K562 (cell line): ENCODE measurements around the gene ARHGAP26. TPM values are rescaled to one million over a fixed set of nuclear protein-coding genes. Genes with fewer than 3 reads are reported as not detected.

Experiments used
- ARID1B ChIP-seq: fragments of 450-650 bp; IDR thresholded peaks from 2 replicates; pipeline ENCODE4 v1.6.1; 2016; ENCODE audit warnings: antibody characterized with exemption, mild to moderate bottlenecking, inconsistent platforms
- DMBX1 ChIP-seq: fragments of 250-450 bp; sonication (Bioruptor Pico); IDR thresholded peaks from 2 replicates; pipeline ENCODE4 v1.8.0; 2022; ENCODE audit warnings: inconsistent platforms, mild to moderate bottlenecking, moderate library complexity, borderline replicate concordance
- ETS2 ChIP-seq: IDR thresholded peaks from 2 replicates; pipeline ENCODE4 v1.6.1; 2016; ENCODE audit warnings: borderline replicate concordance, missing genetic modification characterization, mild to moderate bottlenecking, moderate library complexity, missing compliant biosample characterization; ENCODE audit not compliant: poor library complexity, severe bottlenecking
- HNRNPH1 ChIP-seq: fragments of 200-400 bp; formaldehyde crosslinking; optimal IDR thresholded peaks from 2 replicates; pipeline ENCODE3; 2017; ENCODE audit warnings: low read depth, mild to moderate bottlenecking, low read length, moderate library complexity
- KAT2B ChIP-seq: IDR thresholded peaks from one replicate; pipeline ENCODE4 v1.6.1; 2012; ENCODE audit warnings: low read depth, mild to moderate bottlenecking, control low read depth, inconsistent platforms, low read length, moderate library complexity
- PTTG1 ChIP-seq: fragments of 450-650 bp; IDR thresholded peaks from 2 replicates; pipeline ENCODE4 v1.6.1; 2016; ENCODE audit warnings: low read depth, mild to moderate bottlenecking, missing genetic modification characterization, missing compliant biosample characterization
- PYGO2 ChIP-seq: fragments of 450-650 bp; IDR thresholded peaks from 2 replicates; pipeline ENCODE4 v1.6.1; 2016; ENCODE audit warnings: mild to moderate bottlenecking, missing genetic modification characterization, moderate library complexity, missing compliant biosample characterization
- RBFOX2 ChIP-seq: fragments of 200-400 bp; formaldehyde crosslinking; IDR thresholded peaks from 2 replicates; pipeline ENCODE4 v1.6.1; 2017; ENCODE audit warnings: low read depth, mild to moderate bottlenecking, low read length, moderate library complexity
- RBM22 ChIP-seq: fragments of 200-400 bp; formaldehyde crosslinking; IDR thresholded peaks from 2 replicates; pipeline ENCODE4 v1.6.1; 2018; ENCODE audit warnings: low read length, low read depth; ENCODE audit not compliant: poor library complexity, severe bottlenecking
- SMARCA4 ChIP-seq: fragments of 450-650 bp; IDR thresholded peaks from 2 replicates; pipeline ENCODE4 v1.6.1; 2016
- STAT5A ChIP-seq: IDR thresholded peaks from 2 replicates; pipeline ENCODE4 v1.6.1; 2012; ENCODE audit warnings: low read length, inconsistent platforms, borderline replicate concordance
- YBX1 ChIP-seq: fragments of 450-650 bp; IDR thresholded peaks from 2 replicates; pipeline ENCODE4 v1.7.1; 2016; ENCODE audit warnings: mild to moderate bottlenecking
- YY1 ChIP-seq, 3 experiments: IDR thresholded peaks; 2 replicates each; pipeline ENCODE4 v1.6.1; 2011; ENCODE audit warnings: low read length in 2 of 3, mild to moderate bottlenecking in 2 of 3, moderate library complexity in 2 of 3, borderline replicate concordance in 1 of 3, control low read depth in 1 of 3, low read depth in 1 of 3; ENCODE audit not compliant: insufficient read depth in 3 of 3, insufficient replicate concordance in 2 of 3, control insufficient read depth in 1 of 3, insufficient read length in 1 of 3; ENCODE audit errors: extremely low read depth in 1 of 3
- ZNF253 ChIP-seq: fragments of 250-450 bp; sonication (Bioruptor Pico); conservative IDR thresholded peaks from 2 replicates; pipeline ENCODE4 v1.6.1; 2021; ENCODE audit warnings: mild to moderate bottlenecking
- polyA plus RNA-seq, 8 experiments: library from polyadenylated mRNA; depleted of rRNA in 4 of 8; stranded (reverse) in 5 of 8; unstranded in 3 of 8; fragments of >200 nt; fragmentation: Nextera tagmentation in 2 of 8; fragmentation: Illumina TruSeq in 1 of 8; extraction: Ambion mirVana in 2 of 8; extraction: Trizol in 1 of 8; gene quantifications; 2 replicates each; pipeline versions ENCODE4 v1.2.1 to v1.2.3, GENCODE V29; 2011 to 2014; ENCODE audit warnings: inconsistent platforms in 1 of 8, missing spikeins in 1 of 8
- total RNA-seq, 7 experiments: library from RNA; depleted of rRNA in 6 of 7; stranded (reverse); fragments of >200 nt in 6 of 7; fragmentation: Illumina TruSeq in 2 of 7; extraction: Trizol in 2 of 7; gene quantifications; 2 replicates each; pipeline versions ENCODE4 v1.2.1 to v1.2.3, GENCODE V29; 2011 to 2021; ENCODE audit warnings: low replicate concordance in 1 of 7
- TF ChIP-seq, protein P1 (sequence below): sonication (generic); formaldehyde crosslinking; IDR thresholded peaks from 2 replicates; pipeline ENCODE4 v1.8.0; 2022; ENCODE audit warnings: missing genetic modification reagents, mild to moderate bottlenecking, borderline replicate concordance
- TF ChIP-seq, protein P2 (sequence below): fragments of 250-450 bp; sonication (Bioruptor Pico); IDR thresholded peaks from 2 replicates; pipeline ENCODE4 v1.5.0; 2021
- TF ChIP-seq, protein P3 (sequence below): fragments of 450-650 bp; IDR thresholded peaks from 2 replicates; pipeline ENCODE4 v1.6.1; 2016; ENCODE audit warnings: low read depth, mild to moderate bottlenecking, moderate library complexity
- TF ChIP-seq, protein P4 (sequence below): fragments of 250-450 bp; sonication (Bioruptor Pico); IDR thresholded peaks from 2 replicates; pipeline ENCODE4 v1.8.0; 2021; ENCODE audit warnings: borderline replicate concordance, mild to moderate bottlenecking, moderate library complexity; ENCODE audit not compliant: poor library complexity, severe bottlenecking
- TF ChIP-seq, protein P5 (sequence below): fragments of 250-450 bp; sonication (Bioruptor Pico); IDR thresholded peaks from 2 replicates; pipeline ENCODE4 v1.6.1; 2021; ENCODE audit warnings: mild to moderate bottlenecking
- TF ChIP-seq, protein P6 (sequence below), 2 experiments: fragments of 450-650 bp in 1 of 2; sonication (generic) in 1 of 2; formaldehyde crosslinking; conservative IDR thresholded peaks; 2 replicates each; pipeline versions ENCODE4 v1.4.0 to v1.8.1; 2020 to 2022; ENCODE audit warnings: mild to moderate bottlenecking in 1 of 2, missing genetic modification reagents in 1 of 2
- TF ChIP-seq, protein P7 (sequence below): fragments of 250-450 bp; sonication (Bioruptor Pico); IDR thresholded peaks from 2 replicates; pipeline ENCODE4 v1.8.0; 2021; ENCODE audit warnings: mild to moderate bottlenecking, moderate library complexity

The ARHGAP26 gene
- total and polyA plus RNA-seq, 9 of the 15 experiments (the other 6 are each of a cell fraction or from before 2014, with no cell fraction given) = 0.13 to 1.1 (median 0.55) TPM

DNA sequence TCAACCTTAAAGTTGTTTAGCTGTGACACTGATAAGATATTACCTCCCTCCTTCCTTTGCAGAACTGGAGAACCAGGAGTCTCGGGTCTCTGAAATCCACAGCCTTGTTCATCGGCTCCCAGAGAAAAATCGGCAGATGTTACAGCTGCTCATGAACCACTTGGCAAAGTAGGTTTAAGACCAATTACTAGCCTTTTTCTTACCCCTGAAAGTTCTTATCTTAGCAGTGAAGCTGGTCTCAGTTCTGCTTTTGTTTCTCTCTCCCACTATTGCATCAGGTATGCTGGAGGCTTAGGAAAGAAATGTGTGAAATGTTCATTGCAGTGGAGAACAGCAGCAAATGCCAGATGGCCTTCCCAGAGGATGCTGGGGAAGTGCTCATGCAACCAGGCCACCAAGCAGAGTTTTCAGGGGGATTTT lies 287.4 kb downstream of the ARHGAP26 start (continued):
- TF ChIP-seq, protein P1, sequence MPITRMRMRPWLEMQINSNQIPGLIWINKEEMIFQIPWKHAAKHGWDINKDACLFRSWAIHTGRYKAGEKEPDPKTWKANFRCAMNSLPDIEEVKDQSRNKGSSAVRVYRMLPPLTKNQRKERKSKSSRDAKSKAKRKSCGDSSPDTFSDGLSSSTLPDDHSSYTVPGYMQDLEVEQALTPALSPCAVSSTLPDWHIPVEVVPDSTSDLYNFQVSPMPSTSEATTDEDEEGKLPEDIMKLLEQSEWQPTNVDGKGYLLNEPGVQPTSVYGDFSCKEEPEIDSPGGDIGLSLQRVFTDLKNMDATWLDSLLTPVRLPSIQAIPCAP (CRISPR knock-in tag) = no peak
- TF ChIP-seq, protein P2, sequence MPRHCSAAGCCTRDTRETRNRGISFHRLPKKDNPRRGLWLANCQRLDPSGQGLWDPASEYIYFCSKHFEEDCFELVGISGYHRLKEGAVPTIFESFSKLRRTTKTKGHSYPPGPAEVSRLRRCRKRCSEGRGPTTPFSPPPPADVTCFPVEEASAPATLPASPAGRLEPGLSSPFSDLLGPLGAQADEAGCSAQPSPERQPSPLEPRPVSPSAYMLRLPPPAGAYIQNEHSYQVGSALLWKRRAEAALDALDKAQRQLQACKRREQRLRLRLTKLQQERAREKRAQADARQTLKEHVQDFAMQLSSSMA = no peak
- TF ChIP-seq SMARCA4 (peak; percentile 27; the same call in 1 of the 2 replicates), HNRNPH1 (no peak), ZNF253 (CRISPR knock-in tag) (no peak), YY1 (IDR thresholded peaks at IDR 0.05; ENCODE audit: borderline replicate concordance in 1 of 3, control insufficient read depth in 1 of 3, extremely low read depth in 1 of 3, insufficient read depth in 3 of 3, insufficient read length in 1 of 3, insufficient replicate concordance in 2 of 3, low read depth in 1 of 3, low read length in 2 of 3) (no peak), STAT5A (no peak), DMBX1 (CRISPR knock-in tag) (peak; percentile 79), ARID1B (peak; percentile 49; the same call in 1 of the 2 replicates), RBFOX2 (no peak), RBM22 (no peak), PYGO2 (no peak), YBX1 (no peak), PTTG1 (tag) (no peak), KAT2B (no peak), ETS2 (no peak)
- TF ChIP-seq, protein P3, sequence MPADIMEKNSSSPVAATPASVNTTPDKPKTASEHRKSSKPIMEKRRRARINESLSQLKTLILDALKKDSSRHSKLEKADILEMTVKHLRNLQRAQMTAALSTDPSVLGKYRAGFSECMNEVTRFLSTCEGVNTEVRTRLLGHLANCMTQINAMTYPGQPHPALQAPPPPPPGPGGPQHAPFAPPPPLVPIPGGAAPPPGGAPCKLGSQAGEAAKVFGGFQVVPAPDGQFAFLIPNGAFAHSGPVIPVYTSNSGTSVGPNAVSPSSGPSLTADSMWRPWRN = no peak
- TF ChIP-seq, protein P4, sequence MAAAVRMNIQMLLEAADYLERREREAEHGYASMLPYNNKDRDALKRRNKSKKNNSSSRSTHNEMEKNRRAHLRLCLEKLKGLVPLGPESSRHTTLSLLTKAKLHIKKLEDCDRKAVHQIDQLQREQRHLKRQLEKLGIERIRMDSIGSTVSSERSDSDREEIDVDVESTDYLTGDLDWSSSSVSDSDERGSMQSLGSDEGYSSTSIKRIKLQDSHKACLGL (CRISPR knock-in tag) = no peak
- TF ChIP-seq, protein P5, sequence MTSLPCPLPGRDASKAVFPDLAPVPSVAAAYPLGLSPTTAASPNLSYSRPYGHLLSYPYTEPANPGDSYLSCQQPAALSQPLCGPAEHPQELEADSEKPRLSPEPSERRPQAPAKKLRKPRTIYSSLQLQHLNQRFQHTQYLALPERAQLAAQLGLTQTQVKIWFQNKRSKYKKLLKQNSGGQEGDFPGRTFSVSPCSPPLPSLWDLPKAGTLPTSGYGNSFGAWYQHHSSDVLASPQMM = no peak
- TF ChIP-seq, protein P6, sequence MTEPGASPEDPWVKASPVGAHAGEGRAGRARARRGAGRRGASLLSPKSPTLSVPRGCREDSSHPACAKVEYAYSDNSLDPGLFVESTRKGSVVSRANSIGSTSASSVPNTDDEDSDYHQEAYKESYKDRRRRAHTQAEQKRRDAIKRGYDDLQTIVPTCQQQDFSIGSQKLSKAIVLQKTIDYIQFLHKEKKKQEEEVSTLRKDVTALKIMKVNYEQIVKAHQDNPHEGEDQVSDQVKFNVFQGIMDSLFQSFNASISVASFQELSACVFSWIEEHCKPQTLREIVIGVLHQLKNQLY (CRISPR knock-in tag; conservative IDR thresholded peaks at IDR 0.05) = no peak
- TF ChIP-seq, protein P7, sequence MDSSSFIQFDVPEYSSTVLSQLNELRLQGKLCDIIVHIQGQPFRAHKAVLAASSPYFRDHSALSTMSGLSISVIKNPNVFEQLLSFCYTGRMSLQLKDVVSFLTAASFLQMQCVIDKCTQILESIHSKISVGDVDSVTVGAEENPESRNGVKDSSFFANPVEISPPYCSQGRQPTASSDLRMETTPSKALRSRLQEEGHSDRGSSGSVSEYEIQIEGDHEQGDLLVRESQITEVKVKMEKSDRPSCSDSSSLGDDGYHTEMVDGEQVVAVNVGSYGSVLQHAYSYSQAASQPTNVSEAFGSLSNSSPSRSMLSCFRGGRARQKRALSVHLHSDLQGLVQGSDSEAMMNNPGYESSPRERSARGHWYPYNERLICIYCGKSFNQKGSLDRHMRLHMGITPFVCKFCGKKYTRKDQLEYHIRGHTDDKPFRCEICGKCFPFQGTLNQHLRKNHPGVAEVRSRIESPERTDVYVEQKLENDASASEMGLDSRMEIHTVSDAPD (CRISPR knock-in tag) = no peak
